Non-pigmented ciliary epithelial cell (primary cell): ENCODE data around the gene SULT1E1.
"Not testable (repeated sequence)": the region's sequence is repeated elsewhere in the genome, so short reads cannot be mapped to it uniquely, and the experiment has no call there.

ENCODE experiments used
- DNase-seq: peaks from one replicate; pipeline ENCODE4 v3.0.0-alpha.2; 2010; ENCODE audit warnings: low read depth

SULT1E1 gene

GRCh38 chr4:69843301-69843700 lies 16.6 kb downstream of the SULT1E1 start:
- no peak for DNase-seq

- no peak for DNase-seq
Measured at GRCh38 chr4:69838977-69839376, 21.0 kb downstream of the SULT1E1 start.

GRCh38 chr4:69836287-69836686 lies 23.7 kb downstream of the SULT1E1 start:
- no peak for DNase-seq

GRCh38 chr4:69835766-69836165 lies 24.2 kb downstream of the SULT1E1 start:
- no peak for DNase-seq

GRCh38 chr4:69833251-69833650 lies 26.7 kb downstream of the SULT1E1 start:
- no peak for DNase-seq

GRCh38 chr4:69832326-69833030 lies 27.5 kb downstream of the SULT1E1 start:
- no peak for DNase-seq

GRCh38 chr4:69831646-69832325 lies 28.2 kb downstream of the SULT1E1 start:
- DNase-seq = no peak

GRCh38 chr4:69831270-69831627 lies 28.7 kb downstream of the SULT1E1 start:
- no peak for DNase-seq

- peak; percentile 11 for DNase-seq
Measured at GRCh38 chr4:69830560-69831269, 29.2 kb downstream of the SULT1E1 start.

GRCh38 chr4:69830192-69830559 lies 29.8 kb downstream of the SULT1E1 start:
- no peak for DNase-seq

GRCh38 chr4:69829678-69830077 lies 30.3 kb downstream of the SULT1E1 start:
- no peak for DNase-seq

- DNase-seq = peak; percentile 10
Measured at GRCh38 chr4:69828828-69829227, 31.1 kb downstream of the SULT1E1 start.

- DNase-seq = not testable (repeated sequence)
Measured at GRCh38 chr4:69825056-69825455, 34.9 kb downstream of the SULT1E1 start.

- DNase-seq = peak; percentile 11
Measured at GRCh38 chr4:69823481-69824186, 36.3 kb downstream of the SULT1E1 start.

- DNase-seq = no peak
Measured at GRCh38 chr4:69823048-69823447, 36.9 kb downstream of the SULT1E1 start.

GRCh38 chr4:69822198-69822597 lies 37.7 kb downstream of the SULT1E1 start:
- no peak for DNase-seq

GRCh38 chr4:69818060-69818639 lies 41.8 kb downstream of the SULT1E1 start:
- no peak for DNase-seq

GRCh38 chr4:69816236-69816635 lies 43.7 kb downstream of the SULT1E1 start:
- DNase-seq = no peak

GRCh38 chr4:69813628-69814027 lies 46.3 kb downstream of the SULT1E1 start:
- no peak for DNase-seq

GRCh38 chr4:69811166-69811565 lies 48.8 kb downstream of the SULT1E1 start:
- DNase-seq = no peak

GRCh38 chr4:69800599-69800998 lies 59.3 kb downstream of the SULT1E1 start:
- DNase-seq = peak; percentile 11

GRCh38 chr4:69799337-69799736 lies 60.6 kb downstream of the SULT1E1 start:
- DNase-seq = no peak
